MM.1S (cell line): ENCODE results near the gene HMGB2.

Experiments used
- DNase-seq: peaks from one replicate; pipeline ENCODE4 v3.0.0-alpha.2; 2015
- H2AFZ ChIP-seq: fragments of 300-600 bp; sonication (generic); 2 replicates; pipeline ENCODE4 v1.6.0; 2016; ENCODE audit warnings: antibody characterized with exemption, low read length
- H3F3A ChIP-seq: fragments of 300-600 bp; sonication (generic); 2 replicates; pipeline ENCODE4 v1.6.1; 2016; ENCODE audit warnings: mild to moderate bottlenecking, antibody characterized with exemption, low read length, moderate library complexity, mixed read lengths; ENCODE audit not compliant: insufficient read depth
- H3K27ac ChIP-seq: fragments of 300-600 bp; sonication (generic); 2 replicates; pipeline ENCODE4 v1.5.1; 2016; ENCODE audit warnings: mild to moderate bottlenecking, low read length
- H3K27me3 ChIP-seq: fragments of 300-600 bp; sonication (generic); replicated peaks from 2 replicates; pipeline ENCODE4 v1.6.0; 2016; ENCODE audit warnings: low read length; ENCODE audit not compliant: insufficient read depth
- H3K36me3 ChIP-seq: fragments of 300-600 bp; sonication (generic); replicated peaks from 2 replicates; pipeline ENCODE4 v1.6.1; 2016; ENCODE audit warnings: mild to moderate bottlenecking, low read length, mixed read lengths; ENCODE audit not compliant: insufficient read depth
- H3K4me1 ChIP-seq: fragments of 300-600 bp; sonication (generic); 2 replicates; pipeline ENCODE4 v1.6.1; 2016; ENCODE audit warnings: low read length, mixed read lengths
- H3K4me2 ChIP-seq: fragments of 300-600 bp; sonication (generic); 2 replicates; pipeline ENCODE4 v1.6.0; 2016; ENCODE audit warnings: low read depth, low read length
- H3K4me3 ChIP-seq: fragments of 300-600 bp; sonication (generic); 2 replicates; pipeline ENCODE4 v1.5.1; 2016; ENCODE audit warnings: low read length, mixed read lengths
- H3K79me2 ChIP-seq: fragments of 300-600 bp; sonication (generic); 2 replicates; pipeline ENCODE4 v1.6.1; 2016; ENCODE audit warnings: mixed run types, low read length, mixed read lengths
- H3K9ac ChIP-seq: fragments of 300-600 bp; sonication (generic); 2 replicates; pipeline ENCODE4 v1.6.1; 2016; ENCODE audit warnings: low read length, mixed read lengths
- H3K9me2 ChIP-seq: fragments of 300-600 bp; sonication (generic); replicated peaks from 2 replicates; pipeline ENCODE4 v1.6.1; 2016; ENCODE audit warnings: mild to moderate bottlenecking, low read length, mixed read lengths; ENCODE audit not compliant: insufficient read depth
- H3K9me3 ChIP-seq: fragments of 300-600 bp; sonication (generic); replicated peaks from 2 replicates; pipeline ENCODE4 v1.6.1; 2016; ENCODE audit warnings: mild to moderate bottlenecking, low read length, mixed read lengths; ENCODE audit not compliant: insufficient read depth
- H4K20me1 ChIP-seq: fragments of 300-600 bp; sonication (generic); 2 replicates; pipeline ENCODE4 v1.6.1; 2016; ENCODE audit warnings: mild to moderate bottlenecking, low read length, moderate library complexity, mixed read lengths; ENCODE audit not compliant: insufficient read depth
- EZH2 ChIP-seq: fragments of 300-600 bp; sonication (generic); optimal IDR thresholded peaks from 2 replicates; pipeline ENCODE3; 2017; ENCODE audit warnings: low read depth, mild to moderate bottlenecking, antibody characterized with exemption, low read length, mixed read lengths
- EZH2phosphoT487 ChIP-seq: fragments of 300-600 bp; sonication (generic); IDR thresholded peaks from 2 replicates; pipeline ENCODE4 v1.6.1; 2018; ENCODE audit warnings: antibody characterized with exemption, low read length
- TF ChIP-seq, protein P1 (sequence below): fragments of 300-600 bp; sonication (generic); IDR thresholded peaks from 2 replicates; pipeline ENCODE4 v1.5.1; 2016; ENCODE audit warnings: antibody characterized with exemption, low read length, mixed read lengths

HMGB2 gene

DNA sequence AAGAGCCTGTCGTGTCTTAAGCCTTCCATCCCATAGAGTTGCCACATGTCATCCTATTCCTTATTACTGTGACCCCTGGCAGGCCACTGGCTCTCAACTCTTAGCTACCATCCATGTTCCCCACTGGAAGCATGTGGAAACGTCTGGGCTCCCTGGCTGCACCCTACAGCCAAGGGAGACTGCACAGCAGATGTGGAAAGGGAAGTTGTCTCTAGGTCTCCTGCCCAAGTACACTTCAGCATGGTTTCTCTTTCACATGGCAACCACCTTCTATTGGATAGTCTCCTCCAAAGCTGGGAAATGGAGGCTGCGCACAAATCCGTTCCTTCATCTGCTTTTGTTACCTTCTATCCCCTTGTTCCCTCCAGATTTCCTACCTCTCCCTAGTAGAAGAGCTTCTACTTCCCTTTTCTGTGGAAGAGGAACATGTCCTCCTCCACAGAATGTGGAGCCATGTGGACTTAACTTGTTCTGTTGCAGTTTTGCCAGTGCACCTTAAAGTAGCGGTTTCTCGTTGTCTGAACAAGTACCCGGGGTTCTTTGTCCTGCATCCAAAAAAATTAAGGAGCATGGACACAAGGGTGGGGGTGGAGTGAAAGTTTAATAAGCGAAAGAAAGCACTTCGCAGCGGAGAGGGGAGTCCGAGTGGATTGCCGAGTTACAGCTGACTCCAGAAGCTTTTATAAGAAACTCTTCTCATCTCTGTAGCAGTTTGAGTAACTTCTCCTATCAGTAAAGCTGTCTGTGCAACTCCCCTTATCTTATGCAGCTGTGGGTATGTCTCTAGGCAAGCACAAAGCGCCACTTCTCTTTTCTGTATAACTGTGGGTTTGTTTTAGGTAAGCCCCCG, 52.5 kb downstream of the HMGB2 start:
- no peaks in the 10 kb centered on the region for H3K79me2 ChIP-seq
- H3K27ac ChIP-seq = no peak overlapping the region
- no peaks in the 10 kb centered on the region for H3K9me3 ChIP-seq
- no peaks in the 10 kb centered on the region for H4K20me1 ChIP-seq
- H3K9ac ChIP-seq = no peak overlapping the region
- H3K4me2 ChIP-seq = no peak overlapping the region
- no peaks in the 10 kb centered on the region for H3K9me2 ChIP-seq
- H2AFZ ChIP-seq = no peak overlapping the region
- TF ChIP-seq EZH2phosphoT487 = no peak
- no peak for TF ChIP-seq EZH2
- TF ChIP-seq, protein P1, sequence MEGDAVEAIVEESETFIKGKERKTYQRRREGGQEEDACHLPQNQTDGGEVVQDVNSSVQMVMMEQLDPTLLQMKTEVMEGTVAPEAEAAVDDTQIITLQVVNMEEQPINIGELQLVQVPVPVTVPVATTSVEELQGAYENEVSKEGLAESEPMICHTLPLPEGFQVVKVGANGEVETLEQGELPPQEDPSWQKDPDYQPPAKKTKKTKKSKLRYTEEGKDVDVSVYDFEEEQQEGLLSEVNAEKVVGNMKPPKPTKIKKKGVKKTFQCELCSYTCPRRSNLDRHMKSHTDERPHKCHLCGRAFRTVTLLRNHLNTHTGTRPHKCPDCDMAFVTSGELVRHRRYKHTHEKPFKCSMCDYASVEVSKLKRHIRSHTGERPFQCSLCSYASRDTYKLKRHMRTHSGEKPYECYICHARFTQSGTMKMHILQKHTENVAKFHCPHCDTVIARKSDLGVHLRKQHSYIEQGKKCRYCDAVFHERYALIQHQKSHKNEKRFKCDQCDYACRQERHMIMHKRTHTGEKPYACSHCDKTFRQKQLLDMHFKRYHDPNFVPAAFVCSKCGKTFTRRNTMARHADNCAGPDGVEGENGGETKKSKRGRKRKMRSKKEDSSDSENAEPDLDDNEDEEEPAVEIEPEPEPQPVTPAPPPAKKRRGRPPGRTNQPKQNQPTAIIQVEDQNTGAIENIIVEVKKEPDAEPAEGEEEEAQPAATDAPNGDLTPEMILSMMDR = no peak
- H3K4me1 ChIP-seq = no peaks in the 10 kb centered on the region
- H3K27me3 ChIP-seq = no peaks in the 10 kb centered on the region
- DNase-seq = no peak
- no peak overlapping the region for H3K4me3 ChIP-seq
- no peaks in the 10 kb centered on the region for H3K36me3 ChIP-seq
- no peaks in the 10 kb centered on the region for H3F3A ChIP-seq
